B cell (primary cell): ENCODE results near the gene GALNT4. TPM values are rescaled to one million over a fixed set of nuclear protein-coding genes. Genes with fewer than 3 reads are reported as not detected.

Experiments used
- ATAC-seq: fragments of 200-7000 bp; cut with Tn5 transposase; one replicate; pipeline ENCODE4 v1.10.0; 2021; ENCODE audit warnings: low read depth, mild to moderate bottlenecking, moderate number of reproducible peaks, moderate library complexity
- CTCF ChIA-PET: fragments of 350-600 bp; sonication (Branson Sonifier 250); formaldehyde crosslinking; loops from one replicate; lab custom pipeline; 2021; ENCODE audit warnings: antibody characterized with exemption, inconsistent platforms; lab: Charles Lee
- POLR2A ChIA-PET: fragments of 350-600 bp; sonication (Branson Sonifier 250); formaldehyde crosslinking; loops from one replicate; lab custom pipeline; 2021; ENCODE audit warnings: antibody characterized with exemption; lab: Charles Lee
- DNase-seq: peaks from one replicate; pipeline ENCODE4 v3.0.0; 2013
- H2AFZ ChIP-seq: 2 replicates; pipeline ENCODE4 v1.6.1; 2012; ENCODE audit warnings: mild to moderate bottlenecking, low read depth, low read length; ENCODE audit not compliant: insufficient read depth, poor library complexity, severe bottlenecking
- H3K27ac ChIP-seq, 2 donors: 1 replicate in 1 of 2; 2 replicates in 1 of 2; pipeline ENCODE4 v1.5.1; 2012 to 2013; ENCODE audit warnings: low read length in 2 of 2, mild to moderate bottlenecking in 2 of 2, moderate library complexity in 1 of 2
- H3K27me3 ChIP-seq, 4 experiments: fragments of 200-600 bp in 1 of 4; sonication (generic) in 1 of 4; replicated peaks in 1 of 4; 1 replicate in 2 of 4; 2 replicates in 2 of 4; pipeline versions ENCODE4 v1.6.1 to v1.7.0; 2013 to 2016; ENCODE audit warnings: low read length in 3 of 4, mild to moderate bottlenecking in 2 of 4, mixed read lengths in 1 of 4, moderate library complexity in 1 of 4; ENCODE audit not compliant: insufficient read depth in 4 of 4, control insufficient read depth in 3 of 4; ENCODE audit errors: control extremely low read depth in 1 of 4
- H3K36me3 ChIP-seq, 2 experiments: replicated peaks in 1 of 2; 1 replicate in 1 of 2; 2 replicates in 1 of 2; pipeline versions ENCODE4 v1.6.1 to v1.7.1; 2013; ENCODE audit warnings: low read length in 1 of 2; ENCODE audit not compliant: insufficient read depth in 2 of 2, control insufficient read depth in 1 of 2; ENCODE audit errors: control extremely low read depth in 1 of 2, extremely low read depth in 1 of 2
- H3K4me1 ChIP-seq, 2 donors: fragments of 200-600 bp in 1 of 2; sonication (generic) in 1 of 2; 1 replicate in 1 of 2; 2 replicates in 1 of 2; pipeline versions ENCODE4 v1.5.1 to v1.6.1; 2013 to 2017; ENCODE audit warnings: low read length in 2 of 2; ENCODE audit not compliant: control insufficient read depth in 2 of 2, insufficient read depth in 2 of 2
- H3K4me2 ChIP-seq: replicated peaks from 2 replicates; pipeline ENCODE3; 2012; ENCODE audit warnings: mild to moderate bottlenecking, low read depth, low read length; ENCODE audit not compliant: poor library complexity, severe bottlenecking
- H3K4me3 ChIP-seq, 5 experiments: fragments of 200-600 bp in 1 of 5; sonication (generic) in 1 of 5; 1 replicate in 3 of 5; 2 replicates in 2 of 5; pipeline versions ENCODE4 v1.5.1 to v1.7.0; 2011 to 2016; ENCODE audit warnings: low read length in 4 of 5, mild to moderate bottlenecking in 4 of 5, low read depth in 2 of 5, control low read depth in 1 of 5, moderate library complexity in 1 of 5; ENCODE audit not compliant: insufficient read depth in 1 of 5; ENCODE audit errors: control extremely low read depth in 1 of 5, extremely low read depth in 1 of 5
- H3K79me2 ChIP-seq: fragments of 200-600 bp; sonication (generic); one replicate; pipeline ENCODE4 v1.6.0; 2016; ENCODE audit warnings: low read length; ENCODE audit not compliant: control insufficient read depth, insufficient read depth
- H3K9ac ChIP-seq: fragments of 200-600 bp; sonication (generic); 2 replicates; pipeline ENCODE4 v1.6.1; 2017; ENCODE audit warnings: mild to moderate bottlenecking, low read length, moderate library complexity
- H3K9me3 ChIP-seq, 3 donors: one replicate each; pipeline versions ENCODE4 v1.6.1 to v1.7.1; 2013; ENCODE audit warnings: low read length in 2 of 3; ENCODE audit not compliant: control insufficient read depth in 2 of 3, insufficient read depth in 1 of 3; ENCODE audit errors: control extremely low read depth in 1 of 3
- H4K20me1 ChIP-seq: 2 replicates; pipeline ENCODE4 v1.6.0; 2012; ENCODE audit warnings: mild to moderate bottlenecking, low read length; ENCODE audit not compliant: insufficient read depth, control insufficient read depth, poor library complexity, severe bottlenecking
- H3K27ac Mint-ChIP-seq: one replicate; pipeline ENCODE4 v1.8.0; 2021; ENCODE audit warnings: mixed read lengths
- H3K27me3 Mint-ChIP-seq: one replicate; pipeline ENCODE4 v1.8.0; 2021; ENCODE audit warnings: mixed read lengths
- H3K4me1 Mint-ChIP-seq: one replicate; pipeline ENCODE4 v1.8.0; 2021; ENCODE audit warnings: mixed read lengths
- H3K4me3 Mint-ChIP-seq: one replicate; pipeline ENCODE4 v1.8.0; 2021; ENCODE audit warnings: mixed read lengths
- H3K9me3 Mint-ChIP-seq: one replicate; pipeline ENCODE4 v1.8.0; 2022; ENCODE audit warnings: mixed read lengths; ENCODE audit not compliant: insufficient read depth
- EZH2 ChIP-seq: IDR thresholded peaks from 2 replicates; pipeline ENCODE4 v1.6.1; 2012; ENCODE audit warnings: borderline replicate concordance, low read depth, mild to moderate bottlenecking, moderate library complexity, low read length; ENCODE audit not compliant: insufficient read depth, poor library complexity, severe bottlenecking
- WGBS: methylation state at CpG from one replicate; pipeline ENCODE4 v1.1.5; 2013; ENCODE audit warnings: missing lambda C conversion rate; ENCODE audit not compliant: insufficient coverage; 5-methylcytosine and 5-hydroxymethylcytosine counted together
- intact Hi-C: fragments of 100-400 bp; cut with micrococcal nuclease; formaldehyde crosslinking; loops from one replicate; pipeline ENCODE4 v1.10.0; 2022
- polyA plus RNA-seq: library from polyadenylated mRNA; depleted of rRNA; stranded (reverse); fragments of >200 nt; gene quantifications from 2 replicates; pipeline ENCODE4 v1.2.3, GENCODE V29; 2012
- total RNA-seq, 2 donors: library from RNA; stranded (reverse); fragments of 120-200 nt in 1 of 2; gene quantifications; 1 replicate in 1 of 2; 2 replicates in 1 of 2; pipeline versions ENCODE4 v1.2.3 to v1.2.4, GENCODE V29; 2013 to 2022
- TF ChIP-seq, protein P1 (sequence below): fragments of 200-600 bp; IDR thresholded peaks from one replicate; pipeline ENCODE4 v1.8.0; 2022; ENCODE audit warnings: antibody characterized with exemption, mild to moderate bottlenecking

Gene GALNT4
- total and polyA plus RNA-seq, 2 donors (not counting 1 experiment from before 2014, with no cell fraction given) = 4.9 to 10.3 TPM

DNA sequence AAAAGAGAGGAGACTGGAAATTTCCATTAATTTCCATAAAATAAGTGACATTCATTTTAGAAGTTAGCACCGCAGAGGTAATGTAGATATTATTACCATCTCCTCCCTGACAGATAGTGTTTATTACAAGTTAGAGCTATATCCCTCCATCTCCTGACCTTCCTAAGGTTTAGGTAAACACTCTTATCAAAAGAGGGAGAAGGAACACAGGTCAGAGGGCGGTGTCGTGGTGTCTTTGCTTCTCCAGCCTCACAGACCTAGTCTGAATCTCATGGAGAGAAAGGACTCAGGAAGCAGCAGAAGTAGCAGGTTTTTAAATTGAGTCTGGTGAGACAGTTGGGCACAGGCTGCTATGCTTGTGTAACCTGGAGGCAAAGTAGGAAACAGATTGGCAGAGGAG lies 12.8 kb upstream of the GALNT4 start:
- no CpG with 5 or more reads among the region's 3 CpGs for WGBS
- intact Hi-C loops = no loop called here
- Mint-ChIP-seq H3K4me1 (peaks cover 1% of the 10 kb centered on the region), H3K9me3 (no peaks in the 10 kb centered on the region), H3K27ac (no peak overlapping the region), H3K4me3 (no peak overlapping the region), H3K27me3 (no peaks in the 10 kb centered on the region)
- no peaks in the 10 kb centered on the region for H3K9me3 ChIP-seq
- CTCF ChIA-PET = no interaction called here
- POLR2A ChIA-PET = no interaction called here
- H3K36me3 ChIP-seq = no peaks in the 10 kb centered on the region
- ATAC-seq (no peak), DNase-seq (no peak)
- H3K79me2 ChIP-seq = no peaks in the 10 kb centered on the region
- H3K27me3 ChIP-seq = no peaks in the 10 kb centered on the region
- TF ChIP-seq, protein P1, sequence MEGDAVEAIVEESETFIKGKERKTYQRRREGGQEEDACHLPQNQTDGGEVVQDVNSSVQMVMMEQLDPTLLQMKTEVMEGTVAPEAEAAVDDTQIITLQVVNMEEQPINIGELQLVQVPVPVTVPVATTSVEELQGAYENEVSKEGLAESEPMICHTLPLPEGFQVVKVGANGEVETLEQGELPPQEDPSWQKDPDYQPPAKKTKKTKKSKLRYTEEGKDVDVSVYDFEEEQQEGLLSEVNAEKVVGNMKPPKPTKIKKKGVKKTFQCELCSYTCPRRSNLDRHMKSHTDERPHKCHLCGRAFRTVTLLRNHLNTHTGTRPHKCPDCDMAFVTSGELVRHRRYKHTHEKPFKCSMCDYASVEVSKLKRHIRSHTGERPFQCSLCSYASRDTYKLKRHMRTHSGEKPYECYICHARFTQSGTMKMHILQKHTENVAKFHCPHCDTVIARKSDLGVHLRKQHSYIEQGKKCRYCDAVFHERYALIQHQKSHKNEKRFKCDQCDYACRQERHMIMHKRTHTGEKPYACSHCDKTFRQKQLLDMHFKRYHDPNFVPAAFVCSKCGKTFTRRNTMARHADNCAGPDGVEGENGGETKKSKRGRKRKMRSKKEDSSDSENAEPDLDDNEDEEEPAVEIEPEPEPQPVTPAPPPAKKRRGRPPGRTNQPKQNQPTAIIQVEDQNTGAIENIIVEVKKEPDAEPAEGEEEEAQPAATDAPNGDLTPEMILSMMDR = no peak
- no peak for TF ChIP-seq EZH2
- H3K9ac ChIP-seq = no peak overlapping the region
- no peak overlapping the region for H2AFZ ChIP-seq
- no peak overlapping the region for H3K4me2 ChIP-seq
- H3K4me1 ChIP-seq = no peaks in the 10 kb centered on the region
- no peak overlapping the region for H3K4me3 ChIP-seq
- no peak overlapping the region for H3K27ac ChIP-seq
- H4K20me1 ChIP-seq = no peaks in the 10 kb centered on the region

DNA sequence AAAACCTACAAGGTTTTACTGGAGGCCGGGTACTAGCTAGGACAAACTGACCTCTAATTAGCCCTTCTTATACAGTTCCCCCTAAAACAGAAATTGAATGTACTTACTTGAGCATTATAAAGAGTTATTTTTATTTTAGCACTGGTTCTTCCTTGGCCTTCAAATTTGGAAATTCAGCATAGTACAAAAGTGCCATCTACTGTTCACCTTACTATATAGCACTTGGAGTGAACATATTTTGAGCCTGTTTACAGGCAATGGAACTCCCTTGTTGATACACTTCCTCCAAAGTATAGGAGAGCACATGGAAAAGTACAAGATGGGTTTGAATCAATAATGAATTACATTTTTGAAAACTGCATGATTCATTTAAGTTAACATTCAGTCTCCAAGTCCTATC lies 5.1 kb upstream of the GALNT4 start:
- ChIA-PET POLR2A (no interaction called here), CTCF (interaction anchor here (0.7 to 11.6 kb wide), 8 partner anchors 10 to 512 kb away, joined by 3 to 181 read pairs (median 15); no protein-coding TSS in a partner anchor)
- Mint-ChIP-seq H3K27ac (no peak overlapping the region), H3K4me1 (peaks cover 27% of the 10 kb centered on the region), H3K27me3 (no peaks in the 10 kb centered on the region), H3K9me3 (no peaks in the 10 kb centered on the region), H3K4me3 (no peak overlapping the region)
- Histone ChIP-seq H3K9ac (no peak overlapping the region), H2AFZ (no peak overlapping the region), H3K27ac (no peak overlapping the region), H3K4me2 (no peak overlapping the region), H3K79me2 (peaks cover 6% of the 10 kb centered on the region), H3K4me1 (peaks cover 6 to 12% of the 10 kb centered on the region in 2 donors), H3K9me3 (no peaks in the 10 kb centered on the region), H3K4me3 (no peak overlapping the region), H3K36me3 (no peaks in the 10 kb centered on the region), H3K27me3 (no peaks in the 10 kb centered on the region), H4K20me1 (no peaks in the 10 kb centered on the region)
- WGBS = no CpG with 5 or more reads among the region's 1 CpG
- ATAC-seq (no peak), DNase-seq (peak; percentile 67)
- intact Hi-C loops = loop anchor here (1.0 to 5.0 kb wide), 4 partner anchors 59 to 1492 kb away; a partner anchor contains a TSS
- TF ChIP-seq, protein P1 = peak; percentile 81
- no peak for TF ChIP-seq EZH2
